PC-9 (cell line): ENCODE data around the gene TRPM4.

Experiments used
- CTCF ChIP-seq: fragments of 200-600 bp; sonication (generic); conservative IDR thresholded peaks from 2 replicates; pipeline ENCODE4 v1.6.1; 2017; ENCODE audit warnings: mixed run types, antibody characterized with exemption, mild to moderate bottlenecking, moderate library complexity
- EZH2 ChIP-seq: fragments of 200-600 bp; sonication (generic); IDR thresholded peaks from 2 replicates; pipeline ENCODE4 v1.8.0; 2017; ENCODE audit warnings: antibody characterized with exemption, low read depth

DNA sequence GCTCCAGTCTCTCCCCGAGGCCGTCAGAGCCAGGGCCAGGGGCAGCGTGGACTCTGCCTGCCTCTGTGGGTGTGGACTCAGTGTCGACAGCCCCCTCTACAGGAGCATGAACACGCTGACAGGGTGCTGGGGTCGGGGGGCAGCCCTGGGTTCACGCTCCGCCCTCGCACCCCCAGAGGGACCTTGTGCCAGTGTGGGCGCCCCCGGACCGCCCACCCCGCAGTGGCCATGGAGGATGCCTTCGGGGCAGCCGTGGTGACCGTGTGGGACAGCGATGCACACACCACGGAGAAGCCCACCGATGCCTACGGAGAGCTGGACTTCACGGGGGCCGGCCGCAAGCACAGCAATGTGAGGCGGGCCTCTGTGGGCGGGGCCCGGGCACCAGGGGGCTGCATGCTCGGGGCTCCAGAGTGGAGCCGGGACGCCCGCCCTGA lies 8.3 kb downstream of the TRPM4 start:
- TF ChIP-seq CTCF (no peak), EZH2 (no peak)
